H1 (cell line): ENCODE results near the gene SEMA4C. TPM values are rescaled to one million over a fixed set of nuclear protein-coding genes. Genes with fewer than 3 reads are reported as not detected.

Experiments used
- ASH2L ChIP-seq: fragments of 200-600, 300-600 bp; sonication (generic); IDR thresholded peaks from one replicate; pipeline ENCODE4 v1.7.1; 2017; ENCODE audit warnings: low read length
- BCL11A ChIP-seq, 2 experiments: IDR thresholded peaks; one replicate each; pipeline ENCODE4 v1.6.1; 2011; ENCODE audit warnings: low read depth in 2 of 2, low read length in 2 of 2, mild to moderate bottlenecking in 2 of 2
- SIX5 ChIP-seq: IDR thresholded peaks from 2 replicates; pipeline ENCODE4 v1.6.1; 2011; ENCODE audit warnings: mild to moderate bottlenecking, low read depth, low read length
- polyA plus RNA-seq, 7 experiments: library from polyadenylated mRNA; depleted of rRNA in 3 of 7; stranded (reverse) in 5 of 7; unstranded in 2 of 7; fragments of >200 nt in 5 of 7; fragments of 200-250 nt in 2 of 7; gene quantifications; 1 replicate in 5 of 7; 2 replicates in 1 of 7; 4 replicates in 1 of 7; pipeline versions ENCODE4 v1.2.1 to v1.2.3, GENCODE V29; 2011 to 2013; ENCODE audit warnings: missing spikeins in 2 of 7, mixed read lengths in 2 of 7
- total RNA-seq: library from RNA; stranded (reverse); fragmentation: NEBNext Ultra II Directional; extraction: Animal tissue kit (Norgen Biotek cat#: 25700); gene quantifications from 2 replicates; pipeline ENCODE4 v1.2.1, GENCODE V29; 2021

The SEMA4C gene
- total and polyA plus RNA-seq, 2 of the 8 experiments (the other 6 are each of a cell fraction or from before 2014, with no cell fraction given) = 47.5 to 67.3 TPM

DNA sequence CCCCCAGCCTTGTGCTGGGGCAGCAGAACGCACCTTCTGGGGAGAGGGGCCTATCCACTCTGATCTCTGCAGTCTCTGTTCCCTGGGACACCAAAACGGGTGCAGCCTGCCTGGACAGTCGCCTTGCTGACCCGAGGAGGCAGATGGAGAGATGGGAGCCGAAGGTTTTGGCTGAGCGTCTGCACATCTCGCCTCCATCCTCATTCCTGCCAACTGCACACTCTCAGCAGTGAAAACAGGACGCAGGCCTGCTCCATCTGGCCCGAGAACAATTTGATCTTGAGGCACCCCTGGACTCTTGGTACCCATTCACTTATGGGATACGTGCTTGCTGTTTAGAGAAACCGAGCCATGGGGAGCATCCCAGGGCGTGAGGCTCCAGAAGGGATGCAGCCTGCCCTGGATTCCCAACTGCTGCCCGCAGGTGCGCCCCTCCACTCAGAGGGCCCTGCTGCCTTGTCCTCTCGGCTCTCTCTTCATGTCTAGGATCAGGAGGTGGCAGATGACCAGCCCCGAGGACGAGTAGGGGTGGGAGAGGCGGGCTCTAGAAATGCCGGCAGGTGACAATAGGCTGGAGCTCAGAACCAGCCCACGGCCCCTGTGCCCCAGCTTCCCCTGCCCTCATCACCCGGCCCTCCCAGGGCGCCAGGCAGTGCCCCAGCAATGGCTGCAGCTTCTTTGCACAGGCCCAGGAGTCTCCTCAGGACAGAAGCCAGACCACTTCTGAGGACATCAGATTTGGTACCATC lies 9.1 kb upstream of the SEMA4C start (continued):
- TF ChIP-seq SIX5 (no peak), BCL11A (IDR thresholded peaks at IDR 0.05; ENCODE audit: low read depth in 2 of 2, low read length in 2 of 2) (no peak), ASH2L (no peak)
